NCI-H345 (cell line): ENCODE measurements around the gene ST7L.

Experiments
- DNase-seq: peaks from one replicate; lab custom pipeline; 2025; lab: John Stamatoyannopoulos, UW

Gene ST7L

GRCh38 chr1:112544751-112545150 is 74.2 kb downstream of the ST7L start:
- DNase-seq: no peak

GRCh38 chr1:112544011-112544688 is 74.8 kb downstream of the ST7L start:
- DNase-seq: no peak

- DNase-seq: no peak
Measured at GRCh38 chr1:112542206-112542973, 76.6 kb downstream of the ST7L start.

- DNase-seq: no peak
Measured at GRCh38 chr1:112541299-112541698, 77.6 kb downstream of the ST7L start.

GRCh38 chr1:112540226-112540794 is 78.6 kb downstream of the ST7L start:
- DNase-seq: no peak

GRCh38 chr1:112538883-112539282 is 80.1 kb downstream of the ST7L start:
- DNase-seq: no peak

GRCh38 chr1:112537456-112537855 is 81.5 kb downstream of the ST7L start:
- DNase-seq: no peak

GRCh38 chr1:112536561-112536960 is 82.4 kb downstream of the ST7L start:
- no peak for DNase-seq

GRCh38 chr1:112533029-112533428 is 85.9 kb downstream of the ST7L start:
- no peak for DNase-seq

- DNase-seq: no peak
Measured at GRCh38 chr1:112532064-112532463, 86.9 kb downstream of the ST7L start.

- no peak for DNase-seq
Measured at GRCh38 chr1:112530832-112531231, 88.1 kb downstream of the ST7L start.

GRCh38 chr1:112529301-112529700 is 89.6 kb downstream of the ST7L start:
- DNase-seq: no peak

- DNase-seq: no peak
Measured at GRCh38 chr1:112528076-112528475, 90.9 kb downstream of the ST7L start.

GRCh38 chr1:112527266-112528010 is 91.5 kb downstream of the ST7L start:
- DNase-seq: no peak

- DNase-seq: no peak
Measured at GRCh38 chr1:112524986-112525385, 94.0 kb downstream of the ST7L start.

- no peak for DNase-seq
Measured at GRCh38 chr1:112524251-112524650, 94.7 kb downstream of the ST7L start.

- no peak for DNase-seq
Measured at GRCh38 chr1:112522621-112523020, 96.3 kb downstream of the ST7L start.

GRCh38 chr1:112520166-112520565 is 98.8 kb downstream of the ST7L start:
- DNase-seq: no peak

GRCh38 chr1:112518186-112518585 is 100.8 kb downstream of the ST7L start:
- DNase-seq: no peak

GRCh38 chr1:112517646-112518045 is 101.3 kb downstream of the ST7L start:
- no peak for DNase-seq

GRCh38 chr1:112517231-112517630 is 101.7 kb downstream of the ST7L start:
- no peak for DNase-seq

GRCh38 chr1:112516141-112516540 is 102.8 kb downstream of the ST7L start:
- DNase-seq: no peak
